GM15510 (cell line): ENCODE measurements around the gene MTA2.

ENCODE experiments used
- POLR2A ChIP-seq: IDR thresholded peaks from 3 replicates; pipeline ENCODE4 v1.6.1; 2011; ENCODE audit warnings: borderline replicate concordance; ENCODE audit not compliant: insufficient read length; ENCODE audit errors: extremely low read depth

Gene MTA2

DNA sequence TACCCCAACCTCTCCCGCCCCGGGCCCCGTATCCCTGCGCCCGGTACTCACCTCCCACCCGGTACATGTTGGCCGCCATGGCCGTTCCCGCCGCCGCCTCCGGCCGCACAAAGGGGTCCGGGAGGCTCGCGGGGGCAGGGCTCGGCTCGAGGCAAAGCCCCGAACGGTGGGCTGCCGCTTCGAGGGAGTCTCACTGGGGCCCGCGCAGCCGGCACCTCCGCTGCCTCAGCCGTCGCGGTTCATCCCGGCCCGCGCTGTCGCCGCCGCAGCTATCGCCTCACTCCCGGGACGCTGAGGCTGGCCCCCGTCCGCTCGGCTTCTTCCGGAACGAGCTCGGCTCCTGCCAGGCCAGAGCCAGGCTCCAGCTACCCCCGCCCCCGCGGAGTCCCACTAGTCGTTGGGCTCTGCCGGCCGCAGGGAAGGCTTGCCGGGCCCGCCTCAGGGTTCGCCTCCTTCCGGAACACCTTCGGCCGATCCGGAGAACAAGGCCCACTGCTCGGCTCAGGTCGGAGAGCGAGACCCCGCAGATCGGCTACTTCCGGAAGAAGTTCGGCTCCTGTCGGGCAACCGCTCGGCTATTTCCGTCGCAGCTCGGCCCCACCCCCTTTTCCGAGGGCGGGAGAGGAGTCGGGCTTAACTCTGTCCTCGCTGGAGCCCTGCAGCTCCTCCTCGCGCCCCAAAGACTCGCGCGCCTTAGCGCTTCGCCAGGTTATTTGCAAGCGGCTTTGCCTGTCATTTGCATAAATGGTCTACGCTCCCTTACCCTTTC lies at the start of gene MTA2:
Gene MTA2, minus strand, starts transcription at position 494 of the 769 bp plus-strand sequence. Its CDS starts 415 bp downstream, at position 79.
- TF ChIP-seq POLR2A, result peak; percentile 37

DNA sequence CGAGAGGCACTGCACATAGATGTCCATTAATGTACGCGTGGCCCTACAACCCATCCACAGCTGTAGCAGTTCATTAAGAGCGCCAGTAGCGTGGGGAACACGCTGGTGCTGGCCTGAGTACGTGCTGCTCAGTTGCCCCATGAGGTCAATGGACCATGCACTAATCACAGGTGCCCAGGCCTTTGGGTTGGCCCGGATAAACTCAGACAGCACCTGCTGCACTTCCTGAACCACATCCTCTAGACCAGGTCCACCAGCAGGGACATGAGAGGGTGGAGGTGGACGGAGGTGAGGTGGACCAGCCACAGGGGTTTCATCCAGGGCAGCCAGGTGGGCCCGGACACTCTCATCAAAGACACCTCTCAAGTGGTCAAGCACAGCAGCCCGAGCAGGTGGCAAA lies 47.8 kb upstream of the MTA2 start:
- TF ChIP-seq POLR2A, result no peak

DNA sequence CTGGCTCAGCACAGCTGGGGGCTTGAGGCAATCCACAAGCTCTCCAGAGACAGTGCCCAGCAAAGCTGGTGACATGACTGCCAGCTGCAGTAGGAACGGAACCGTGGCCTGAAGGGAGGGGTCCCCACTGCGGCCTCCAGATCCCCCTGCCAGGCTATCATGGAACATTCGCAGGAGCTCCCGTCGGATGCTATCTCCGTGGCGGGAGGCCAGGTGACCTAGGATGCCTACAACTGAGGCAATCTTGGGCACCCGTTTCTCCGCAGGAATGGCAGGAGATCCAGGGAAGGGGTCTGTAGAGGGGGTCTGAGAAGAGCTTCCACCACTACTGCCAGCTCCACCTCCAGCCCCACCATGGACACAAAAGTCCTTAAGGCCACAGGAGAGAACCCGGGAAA lies 47.3 kb upstream of the MTA2 start:
- no peak for TF ChIP-seq POLR2A

DNA sequence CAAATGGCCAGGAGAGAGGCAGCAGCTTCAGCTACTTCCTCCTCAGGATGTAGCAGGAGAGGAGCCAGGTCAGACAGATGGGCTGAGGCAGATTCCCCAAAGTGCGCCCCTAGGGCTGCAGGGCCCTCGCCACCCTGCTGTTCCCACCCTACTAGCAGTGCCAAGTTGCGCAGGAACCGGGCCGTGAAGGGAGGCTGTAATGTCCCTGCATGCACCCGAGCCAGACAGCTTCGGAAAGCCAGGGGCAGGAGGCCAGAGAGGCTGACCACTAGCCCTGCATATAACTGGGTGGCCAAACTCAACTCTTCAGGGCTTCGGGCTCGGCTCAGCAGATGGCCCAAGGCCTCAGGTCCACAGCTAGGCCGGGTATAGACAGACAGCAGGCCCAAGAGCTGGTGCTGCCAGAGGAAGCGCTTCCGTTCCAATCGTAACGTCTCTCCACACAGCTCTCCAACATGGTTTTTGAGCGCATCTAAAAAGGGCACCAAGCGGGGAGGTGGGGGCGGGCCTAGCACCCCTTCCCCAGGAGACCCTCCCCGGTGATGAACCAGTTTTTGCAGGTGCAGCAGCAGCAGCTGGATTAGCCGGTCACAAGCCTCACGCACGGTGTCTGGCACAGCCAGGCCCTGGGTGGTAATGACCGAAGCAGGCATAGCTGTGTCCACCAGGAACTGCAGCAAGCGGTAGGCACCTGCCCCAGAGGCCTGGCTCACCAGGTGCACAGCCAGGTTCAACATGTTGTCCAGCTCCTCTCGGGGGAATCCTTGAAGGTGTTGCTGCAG lies 46.7 kb upstream of the MTA2 start:
- TF ChIP-seq POLR2A, result no peak

DNA sequence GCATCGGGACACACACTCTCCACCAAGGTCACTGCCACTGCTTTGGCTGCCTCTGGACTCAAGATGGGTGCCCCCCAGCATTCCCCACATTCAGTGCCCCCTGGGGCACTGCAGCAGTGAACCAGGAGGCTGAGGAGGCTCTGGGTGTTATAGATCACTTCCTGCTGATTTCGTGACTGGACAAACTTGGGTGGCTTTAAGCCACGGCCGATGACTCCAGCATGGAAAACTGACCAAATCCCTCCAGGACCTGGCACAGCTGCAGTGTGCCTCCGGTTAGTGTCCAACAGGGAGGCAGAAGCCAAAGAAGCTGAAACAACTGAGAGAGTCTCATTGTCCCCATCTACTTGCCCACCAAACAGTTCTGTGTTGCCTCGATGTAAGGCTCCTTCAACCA lies 45.9 kb upstream of the MTA2 start:
- no peak for TF ChIP-seq POLR2A

DNA sequence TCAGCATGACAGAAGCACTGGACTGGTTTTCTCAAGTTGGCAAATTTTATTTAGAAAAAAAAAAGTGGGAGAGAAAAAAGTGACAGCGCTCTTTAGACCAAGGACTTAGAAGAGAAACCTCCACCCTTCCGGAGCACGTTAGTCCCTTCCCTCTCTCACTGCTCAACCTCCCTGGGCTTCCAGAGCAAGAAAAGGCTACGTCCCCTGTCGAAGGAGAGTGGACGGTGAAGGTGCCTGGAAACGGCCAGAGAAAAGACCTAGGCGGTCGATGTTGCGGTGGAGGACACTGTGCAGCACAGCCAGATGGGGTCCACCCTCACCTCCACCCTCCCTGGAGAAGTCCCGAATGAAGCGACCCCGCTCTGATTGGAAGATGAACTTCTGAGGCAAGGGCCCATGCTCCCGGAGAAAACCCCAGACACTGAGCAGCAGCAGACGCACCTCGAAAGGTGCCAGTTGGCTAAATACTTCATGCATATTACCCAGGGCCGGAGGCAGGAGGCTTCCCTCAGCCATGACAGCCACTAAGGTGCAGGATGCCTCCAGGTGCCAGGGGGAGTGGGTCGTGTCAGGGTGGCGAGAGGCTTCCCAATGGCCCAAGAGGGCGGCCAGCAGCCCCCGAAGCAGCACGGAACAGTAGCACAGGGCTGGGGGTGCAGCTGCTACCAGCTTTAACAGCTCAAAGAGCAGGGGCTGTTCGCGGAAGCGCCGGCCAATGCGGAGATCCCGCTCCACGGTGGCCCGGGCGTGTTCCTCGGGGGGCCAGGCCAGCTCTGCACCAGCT lies 45.4 kb upstream of the MTA2 start:
- TF ChIP-seq POLR2A, result no peak

DNA sequence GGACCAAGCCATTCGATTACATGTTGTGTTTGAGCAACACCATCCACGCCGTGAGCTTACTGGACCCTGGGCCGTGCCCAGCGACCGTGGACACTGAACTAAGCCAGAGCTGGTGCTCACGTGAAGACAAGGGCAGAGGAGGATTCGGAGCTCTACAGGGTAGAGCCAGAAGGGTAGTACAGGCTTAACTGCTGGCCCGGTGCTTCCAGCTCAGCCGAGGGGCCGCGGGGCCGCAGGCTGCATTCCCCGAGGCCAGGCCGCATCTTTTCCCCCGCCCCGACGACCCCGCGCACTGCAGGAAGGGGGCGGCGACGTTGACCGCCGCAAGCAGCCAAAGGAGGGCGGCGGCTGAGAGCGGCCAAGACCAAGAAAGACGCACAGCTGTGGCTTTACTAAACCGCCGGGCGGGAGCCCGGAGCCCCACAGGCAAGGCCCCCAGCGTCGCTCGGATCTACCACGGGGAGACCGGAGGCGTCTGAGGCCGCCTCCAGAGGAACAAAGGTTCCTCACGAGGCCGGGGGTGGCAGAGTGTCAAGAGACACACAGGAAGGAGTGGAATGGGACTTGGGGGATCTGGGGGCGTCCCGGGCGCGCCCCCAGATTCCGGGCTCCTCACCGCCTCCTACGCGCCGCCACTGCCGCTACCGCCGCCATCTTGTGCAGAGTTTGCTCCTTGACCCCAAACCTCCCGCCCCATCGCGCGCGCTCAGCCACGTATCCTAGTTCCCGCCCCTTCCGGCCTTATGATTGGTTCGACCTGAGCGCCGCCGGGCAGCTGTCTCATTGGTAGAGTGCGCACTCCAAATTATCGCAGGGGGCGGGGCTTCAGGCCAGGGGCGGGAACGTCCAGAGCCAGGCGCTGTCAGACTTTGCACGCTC lies 44.5 kb upstream of the MTA2 start, which contains the start of gene GANAB:
Gene GANAB, minus strand, starts transcription at position 668 of the 879 bp plus-strand sequence. Its CDS starts 14 bp downstream, at position 654.
- peak; percentile 90 for TF ChIP-seq POLR2A

DNA sequence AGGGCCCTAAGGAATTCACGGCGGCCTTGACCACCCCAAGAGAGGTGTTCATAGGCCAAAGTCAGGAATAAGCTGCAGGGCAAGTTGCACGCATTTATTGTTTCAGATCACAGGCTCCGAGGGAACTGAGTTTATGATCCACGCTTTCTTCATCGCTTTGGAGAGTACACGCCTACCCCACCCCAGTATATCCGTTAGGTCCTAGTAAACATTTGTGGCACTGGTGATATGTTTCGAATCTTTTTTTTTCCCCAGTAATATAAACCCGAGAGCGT lies 43.9 kb upstream of the MTA2 start:
- TF ChIP-seq POLR2A, result no peak

DNA sequence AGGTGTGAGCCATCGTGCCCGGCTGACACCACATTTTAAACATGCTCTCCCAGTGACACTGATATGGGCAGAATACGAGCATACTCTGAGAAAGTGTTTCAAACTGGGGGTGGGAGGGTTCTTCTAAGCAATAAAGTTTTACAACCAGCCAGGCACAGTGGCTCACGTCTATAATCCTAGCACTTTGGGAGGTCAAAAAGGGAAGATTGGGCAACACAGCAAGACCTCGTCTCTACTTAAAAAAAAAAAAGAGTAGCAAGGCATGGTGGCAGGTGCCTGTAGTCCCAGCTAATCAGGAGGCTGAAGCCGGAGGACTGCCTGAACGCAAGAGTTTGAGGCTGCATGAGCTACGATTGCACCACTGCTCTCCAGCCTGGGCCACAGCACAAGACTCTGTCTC lies 42.6 kb upstream of the MTA2 start:
- no peak for TF ChIP-seq POLR2A

DNA sequence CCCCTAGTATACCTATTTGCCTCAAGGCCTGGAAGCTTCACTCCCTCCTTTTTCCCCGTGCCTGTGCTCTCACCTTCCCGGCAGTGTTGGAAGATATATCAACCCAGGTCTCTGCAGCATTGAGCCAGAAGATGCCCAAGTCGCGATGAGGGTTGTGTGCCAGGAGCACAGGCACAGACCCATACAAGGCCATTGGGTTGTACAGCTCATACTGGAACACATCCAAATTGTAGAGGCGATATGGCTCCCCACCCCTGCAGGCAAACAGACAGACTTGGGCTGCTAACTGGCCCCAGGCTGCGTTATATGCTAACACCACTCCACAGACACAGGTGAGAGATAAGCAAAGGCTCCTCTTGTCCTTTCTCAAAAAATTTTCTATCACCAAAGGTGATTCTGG lies 30.8 kb upstream of the MTA2 start:
- TF ChIP-seq POLR2A, result no peak

DNA sequence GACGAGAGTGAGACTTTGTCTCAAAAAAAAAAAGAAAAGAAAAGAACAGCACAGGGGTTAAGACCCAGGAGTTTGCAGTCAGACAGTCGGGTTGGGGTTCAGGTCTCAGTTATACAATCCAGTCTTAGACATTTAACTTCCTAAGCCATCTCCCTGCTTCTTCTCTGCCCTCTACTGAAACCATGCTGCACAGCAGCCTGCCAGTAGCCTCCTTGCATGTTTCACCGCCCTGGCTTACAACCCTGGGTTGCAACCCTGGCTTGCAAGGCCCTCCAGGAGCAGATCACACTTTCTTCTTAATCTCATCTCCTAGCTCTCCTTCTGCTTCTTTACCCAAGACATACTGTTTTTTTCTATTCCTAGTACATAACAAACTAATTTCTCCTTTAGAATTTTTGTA lies 26.0 kb upstream of the MTA2 start:
- TF ChIP-seq POLR2A, result no peak

DNA sequence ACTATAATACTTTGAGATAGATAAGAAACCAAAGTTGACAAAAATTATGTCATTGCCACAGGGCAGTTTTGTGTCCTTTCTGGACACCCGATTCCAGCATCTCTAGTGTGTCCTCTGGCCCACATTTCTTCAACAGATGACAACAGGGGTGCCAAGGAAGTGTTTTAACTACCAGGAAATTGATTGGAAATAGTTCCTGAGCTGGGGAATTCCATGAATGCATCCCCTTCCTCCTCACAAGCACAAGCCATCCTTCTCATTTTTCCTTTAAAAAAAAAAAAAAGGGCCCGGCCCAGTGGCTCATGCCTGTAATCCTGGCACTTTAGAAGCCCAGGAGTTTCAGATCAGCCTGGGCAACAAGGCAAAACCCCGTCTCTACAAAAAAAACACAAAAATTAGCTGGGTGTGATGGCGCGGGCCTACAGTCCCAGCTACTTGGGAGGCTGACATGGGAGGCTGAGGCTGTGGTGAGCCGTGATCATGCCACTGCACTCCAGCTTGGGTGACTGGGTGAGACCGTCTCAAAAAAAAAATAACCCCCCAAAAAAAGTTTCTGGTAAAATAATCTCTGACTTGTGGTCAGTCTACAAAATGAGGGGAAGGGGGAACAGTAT lies 20.9 kb upstream of the MTA2 start:
- TF ChIP-seq POLR2A, result no peak

DNA sequence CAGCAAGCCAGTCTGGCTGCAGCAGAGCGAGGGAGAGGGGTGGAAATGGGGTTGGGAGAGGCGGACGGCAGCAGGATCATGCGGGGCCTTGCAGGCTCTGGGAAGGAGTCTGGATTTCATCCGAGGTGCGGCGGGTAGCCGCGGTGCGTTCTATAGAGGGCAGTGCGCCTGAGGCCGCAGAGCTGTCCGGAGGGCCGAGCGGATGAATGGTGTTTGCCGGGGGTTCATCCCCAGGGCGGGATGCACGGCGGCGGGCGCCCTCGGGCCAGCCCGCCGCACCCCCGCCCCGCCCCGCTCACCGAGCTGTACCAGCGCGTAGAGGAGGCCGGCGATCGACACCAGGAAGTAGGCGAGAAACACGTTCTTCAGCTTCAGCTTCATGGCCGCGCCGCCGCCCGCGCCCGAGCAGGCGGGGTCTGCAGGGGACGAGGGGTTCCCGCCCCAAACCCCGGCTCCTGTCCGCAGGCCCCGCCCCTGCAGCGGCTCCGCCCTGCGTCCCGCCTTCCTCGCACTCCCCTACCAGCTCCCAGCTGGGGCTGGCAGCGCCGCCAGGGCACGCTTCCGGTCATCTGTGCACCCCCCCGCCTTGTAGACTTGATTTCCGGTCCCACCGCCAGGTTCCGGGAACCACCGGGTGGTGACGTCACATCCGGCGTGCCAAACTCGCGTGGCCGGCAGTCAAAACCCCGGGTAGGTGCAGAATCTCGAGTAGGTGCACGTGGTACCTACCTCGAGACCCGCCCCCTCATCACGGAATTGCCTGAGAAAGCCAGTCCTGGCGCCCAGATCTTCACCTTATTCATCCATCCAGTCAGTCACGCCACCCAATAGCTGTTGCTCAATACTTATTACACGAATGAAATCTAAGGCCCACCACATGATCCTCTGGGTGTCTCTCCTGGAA lies 20.2 kb upstream of the MTA2 start, which contains the start of gene B3GAT3:
Gene B3GAT3, minus strand, starts transcription at position 420 of the 904 bp plus-strand sequence. Its CDS starts 39 bp downstream, at position 381.
- peak; percentile 94 for TF ChIP-seq POLR2A
